Prostate gland (tissue), 2 donors: ENCODE results near the gene STX5.

Experiments
- CTCF ChIP-seq, 4 experiments: fragments of 200-600 bp in 2 of 4; fragments of 450-650 bp in 2 of 4; sonication (generic) in 2 of 4; IDR thresholded peaks; 1 replicate in 3 of 4; 2 replicates in 1 of 4; pipeline ENCODE4 v1.5.1; 2016 to 2019; ENCODE audit warnings: antibody characterized with exemption in 4 of 4, mild to moderate bottlenecking in 2 of 4, moderate library complexity in 2 of 4
- POLR2A ChIP-seq: fragments of 450-650 bp; IDR thresholded peaks from one replicate; pipeline ENCODE4 v1.6.1; 2016; ENCODE audit warnings: antibody characterized with exemption, mild to moderate bottlenecking
- POLR2AphosphoS5 ChIP-seq: sonication (generic); formaldehyde crosslinking; IDR thresholded peaks from one replicate; pipeline ENCODE4 v1.6.1; 2017; ENCODE audit warnings: antibody characterized with exemption

- no peak for TF ChIP-seq CTCF (IDR thresholded peaks at IDR 0.05)
- TF ChIP-seq POLR2AphosphoS5 = no peak
- no peak for TF ChIP-seq POLR2A
Measured at GRCh38 chr11:62851807-62852522, 20.1 kb upstream of the STX5 start.
